Prostate gland (tissue), 2 donors: ENCODE results near the gene LRRC8B.

Source experiments
- POLR2A ChIP-seq: fragments of 450-650 bp; IDR thresholded peaks from one replicate; pipeline ENCODE4 v1.6.1; 2016; ENCODE audit warnings: antibody characterized with exemption, mild to moderate bottlenecking
- POLR2AphosphoS5 ChIP-seq: sonication (generic); formaldehyde crosslinking; IDR thresholded peaks from one replicate; pipeline ENCODE4 v1.6.1; 2017; ENCODE audit warnings: antibody characterized with exemption
- TF ChIP-seq, protein P1 (sequence below), 4 experiments: fragments of 200-600 bp in 2 of 4; fragments of 450-650 bp in 2 of 4; sonication (generic) in 2 of 4; IDR thresholded peaks; 1 replicate in 3 of 4; 2 replicates in 1 of 4; pipeline ENCODE4 v1.5.1; 2016 to 2019; ENCODE audit warnings: antibody characterized with exemption in 4 of 4, mild to moderate bottlenecking in 2 of 4, moderate library complexity in 2 of 4

GRCh38 chr1:89502042-89502441 lies 22.6 kb upstream of the LRRC8B start:
- TF ChIP-seq, protein P1, sequence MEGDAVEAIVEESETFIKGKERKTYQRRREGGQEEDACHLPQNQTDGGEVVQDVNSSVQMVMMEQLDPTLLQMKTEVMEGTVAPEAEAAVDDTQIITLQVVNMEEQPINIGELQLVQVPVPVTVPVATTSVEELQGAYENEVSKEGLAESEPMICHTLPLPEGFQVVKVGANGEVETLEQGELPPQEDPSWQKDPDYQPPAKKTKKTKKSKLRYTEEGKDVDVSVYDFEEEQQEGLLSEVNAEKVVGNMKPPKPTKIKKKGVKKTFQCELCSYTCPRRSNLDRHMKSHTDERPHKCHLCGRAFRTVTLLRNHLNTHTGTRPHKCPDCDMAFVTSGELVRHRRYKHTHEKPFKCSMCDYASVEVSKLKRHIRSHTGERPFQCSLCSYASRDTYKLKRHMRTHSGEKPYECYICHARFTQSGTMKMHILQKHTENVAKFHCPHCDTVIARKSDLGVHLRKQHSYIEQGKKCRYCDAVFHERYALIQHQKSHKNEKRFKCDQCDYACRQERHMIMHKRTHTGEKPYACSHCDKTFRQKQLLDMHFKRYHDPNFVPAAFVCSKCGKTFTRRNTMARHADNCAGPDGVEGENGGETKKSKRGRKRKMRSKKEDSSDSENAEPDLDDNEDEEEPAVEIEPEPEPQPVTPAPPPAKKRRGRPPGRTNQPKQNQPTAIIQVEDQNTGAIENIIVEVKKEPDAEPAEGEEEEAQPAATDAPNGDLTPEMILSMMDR (IDR thresholded peaks at IDR 0.05), result no peak
- TF ChIP-seq POLR2AphosphoS5 (no peak), POLR2A (no peak)
